ENCODE measurements around the gene HTATSF1. TPM values are rescaled to one million over a fixed set of nuclear protein-coding genes. Genes with fewer than 3 reads are reported as not detected.

The HTATSF1 gene
- total RNA-seq, 1 experiment from 2014 or later, result 74.7 TPM

DNA sequence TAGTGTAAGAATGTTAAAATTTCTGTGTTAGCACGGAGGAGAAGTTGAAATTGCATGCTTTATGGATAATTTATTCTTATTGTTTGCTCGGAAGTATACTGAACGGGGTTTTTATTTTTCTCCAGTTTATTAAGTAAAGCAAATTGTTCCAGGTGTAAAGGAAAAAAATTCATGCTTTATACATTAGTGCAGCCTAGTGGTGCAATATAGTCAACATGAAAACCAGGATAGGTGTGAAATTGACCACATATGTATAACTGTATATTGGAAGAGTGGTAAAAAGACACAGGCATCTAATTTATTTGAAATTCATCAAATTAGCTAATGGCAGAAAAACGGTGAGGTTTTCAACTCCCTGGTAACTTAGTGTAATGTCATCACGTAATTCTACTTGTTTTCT, 8.7 kb upstream of the HTATSF1 start:
- POLR2A ChIA-PET (ENCODE audit: unreplicated experiment), result no interaction called here
- H3K9me2 ChIP-seq (replicated peaks; ENCODE audit: low read length), result no peaks in the 10 kb centered on the region
- H4K20me1 ChIP-seq (ENCODE audit: low read length), result no peaks in the 10 kb centered on the region
- peak; percentile 42 for DNase-seq
- ATAC-seq, result peak; percentile 49; the same call in 1 of the 2 replicates
- TF ChIP-seq, protein P1, sequence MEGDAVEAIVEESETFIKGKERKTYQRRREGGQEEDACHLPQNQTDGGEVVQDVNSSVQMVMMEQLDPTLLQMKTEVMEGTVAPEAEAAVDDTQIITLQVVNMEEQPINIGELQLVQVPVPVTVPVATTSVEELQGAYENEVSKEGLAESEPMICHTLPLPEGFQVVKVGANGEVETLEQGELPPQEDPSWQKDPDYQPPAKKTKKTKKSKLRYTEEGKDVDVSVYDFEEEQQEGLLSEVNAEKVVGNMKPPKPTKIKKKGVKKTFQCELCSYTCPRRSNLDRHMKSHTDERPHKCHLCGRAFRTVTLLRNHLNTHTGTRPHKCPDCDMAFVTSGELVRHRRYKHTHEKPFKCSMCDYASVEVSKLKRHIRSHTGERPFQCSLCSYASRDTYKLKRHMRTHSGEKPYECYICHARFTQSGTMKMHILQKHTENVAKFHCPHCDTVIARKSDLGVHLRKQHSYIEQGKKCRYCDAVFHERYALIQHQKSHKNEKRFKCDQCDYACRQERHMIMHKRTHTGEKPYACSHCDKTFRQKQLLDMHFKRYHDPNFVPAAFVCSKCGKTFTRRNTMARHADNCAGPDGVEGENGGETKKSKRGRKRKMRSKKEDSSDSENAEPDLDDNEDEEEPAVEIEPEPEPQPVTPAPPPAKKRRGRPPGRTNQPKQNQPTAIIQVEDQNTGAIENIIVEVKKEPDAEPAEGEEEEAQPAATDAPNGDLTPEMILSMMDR (conservative IDR thresholded peaks at IDR 0.05; ENCODE audit: low read depth, low read length), result peak; percentile 55
- no peak for TF ChIP-seq EZH2phosphoT487 (IDR thresholded peaks at IDR 0.05; ENCODE audit: borderline replicate concordance, low read length)
- H3K36me3 ChIP-seq (ENCODE audit: low read depth, low read length), result no peaks in the 10 kb centered on the region
- no TSS peak for BruUV-seq (replicated peaks)
- no peak overlapping the region for H2AFZ ChIP-seq (ENCODE audit: low read length)
- intact Hi-C loops (cut with micrococcal nuclease), result loop anchor here (1.0 to 5.0 kb wide), 5 partner anchors 36 to 460 kb away; no protein-coding TSS in a partner anchor
- 0 out of 2 replicates have a peak, but pooled peaks cover 5% of the 10 kb centered on the region for H3K4me1 ChIP-seq (ENCODE audit: insufficient read depth, low read length)
- H3K4me3 ChIP-seq (ENCODE audit: low read length), result 0 out of 2 replicates have a peak overlapping the region, but pooled peaks have one; percentile 18
- CTCF ChIA-PET, result no interaction called here
- no peaks in the 10 kb centered on the region for H3F3A ChIP-seq (ENCODE audit: low read length, unreplicated experiment)
- H3K27me3 ChIP-seq (ENCODE audit: low read length), result no peaks in the 10 kb centered on the region; the same call in 1 of the 2 replicates
- peak overlapping the region; percentile 53 for H3K4me2 ChIP-seq (ENCODE audit: low read length)
- no peaks in the 10 kb centered on the region for H3K79me2 ChIP-seq (ENCODE audit: low read length)
- no peak overlapping the region for H3K27ac ChIP-seq (ENCODE audit: low read length)
- no peak overlapping the region for H3K9ac ChIP-seq (ENCODE audit: low read length)
- H3K9me3 ChIP-seq (ENCODE audit: low read length), result no peaks in the 10 kb centered on the region

DNA sequence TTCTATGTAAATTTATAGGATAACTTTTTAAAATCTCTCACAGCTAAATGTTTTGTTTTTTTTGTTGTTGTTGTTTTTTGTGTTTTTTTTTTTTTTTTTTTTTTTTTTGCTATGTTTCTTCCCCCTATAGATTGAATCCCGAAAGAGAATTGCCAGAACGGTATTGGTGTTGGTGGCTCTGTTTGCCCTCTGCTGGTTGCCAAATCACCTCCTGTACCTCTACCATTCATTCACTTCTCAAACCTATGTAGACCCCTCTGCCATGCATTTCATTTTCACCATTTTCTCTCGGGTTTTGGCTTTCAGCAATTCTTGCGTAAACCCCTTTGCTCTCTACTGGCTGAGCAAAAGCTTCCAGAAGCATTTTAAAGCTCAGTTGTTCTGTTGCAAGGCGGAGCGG, 5.6 kb upstream of the HTATSF1 start:
- no peaks in the 10 kb centered on the region; the same call in 1 of the 2 replicates for H3K27me3 ChIP-seq (ENCODE audit: low read length)

DNA sequence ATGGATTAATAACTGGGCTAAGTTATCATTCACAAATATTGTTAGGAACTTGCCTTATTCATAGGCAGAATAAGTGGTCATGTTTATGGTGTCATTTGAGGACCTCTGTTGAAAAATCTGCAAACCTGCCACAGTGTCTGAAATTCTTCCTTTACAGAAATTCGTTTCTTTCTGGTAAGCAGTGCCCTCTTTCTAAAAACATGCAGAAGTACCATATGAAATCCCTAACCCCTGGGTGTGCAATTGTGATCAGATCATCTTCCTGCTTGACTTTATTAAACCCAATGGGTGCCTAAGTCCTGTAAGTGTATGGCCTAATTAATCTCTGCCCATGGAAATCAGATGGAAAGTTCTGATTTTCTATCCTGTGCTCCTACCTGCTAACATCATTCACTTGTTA, 4.4 kb upstream of the HTATSF1 start:
- Histone ChIP-seq H3K9me2 (replicated peaks; ENCODE audit: low read length) (no peaks in the 10 kb centered on the region), H3K27me3 (ENCODE audit: low read length) (no peaks in the 10 kb centered on the region; the same call in 1 of the 2 replicates), H3K9me3 (ENCODE audit: low read length) (no peaks in the 10 kb centered on the region), H3K4me1 (ENCODE audit: insufficient read depth, low read length) (0 out of 2 replicates have a peak, but pooled peaks cover 5% of the 10 kb centered on the region), H3K36me3 (ENCODE audit: low read depth, low read length) (no peaks in the 10 kb centered on the region), H2AFZ (ENCODE audit: low read length) (no peak overlapping the region), H3K4me2 (ENCODE audit: low read length) (no peak overlapping the region), H3K4me3 (ENCODE audit: low read length) (no peak overlapping the region), H3F3A (ENCODE audit: low read length, unreplicated experiment) (no peaks in the 10 kb centered on the region), H4K20me1 (ENCODE audit: low read length) (0 out of 2 replicates have a peak, but pooled peaks cover 4% of the 10 kb centered on the region), H3K9ac (ENCODE audit: low read length) (no peak overlapping the region), H3K79me2 (ENCODE audit: low read length) (peaks cover 6% of the 10 kb centered on the region), H3K27ac (ENCODE audit: low read length) (no peak overlapping the region)
- intact Hi-C loops (cut with micrococcal nuclease), result no loop called here
- ChIA-PET POLR2A (ENCODE audit: unreplicated experiment) (no interaction called here), CTCF (no interaction called here)
- TF ChIP-seq EZH2 (IDR thresholded peaks at IDR 0.05; ENCODE audit: low read length, unreplicated experiment) (no peak), EZH2phosphoT487 (IDR thresholded peaks at IDR 0.05; ENCODE audit: borderline replicate concordance, low read length) (no peak)
- TF ChIP-seq, protein P1 (conservative IDR thresholded peaks at IDR 0.05; ENCODE audit: low read depth, low read length), result peak; percentile 16
- ATAC-seq (no peak), DNase-seq (peak; percentile 19)
- no TSS peak for BruUV-seq (replicated peaks)

More for the DNA sequence above, 5.6 kb upstream of the HTATSF1 start:
- Histone ChIP-seq H4K20me1 (ENCODE audit: low read length) (no peaks in the 10 kb centered on the region), H3K9me3 (ENCODE audit: low read length) (no peaks in the 10 kb centered on the region), H3K9me2 (replicated peaks; ENCODE audit: low read length) (no peaks in the 10 kb centered on the region), H3K27ac (ENCODE audit: low read length) (no peak overlapping the region), H3K36me3 (ENCODE audit: low read depth, low read length) (no peaks in the 10 kb centered on the region), H2AFZ (ENCODE audit: low read length) (no peak overlapping the region), H3K9ac (ENCODE audit: low read length) (no peak overlapping the region), H3K4me3 (ENCODE audit: low read length) (no peak overlapping the region), H3K79me2 (ENCODE audit: low read length) (no peaks in the 10 kb centered on the region), H3K4me1 (ENCODE audit: insufficient read depth, low read length) (0 out of 2 replicates have a peak, but pooled peaks cover 5% of the 10 kb centered on the region), H3K4me2 (ENCODE audit: low read length) (no peak overlapping the region), H3F3A (ENCODE audit: low read length, unreplicated experiment) (no peaks in the 10 kb centered on the region)
- BruUV-seq (replicated peaks), result no TSS peak
- TF ChIP-seq EZH2 (IDR thresholded peaks at IDR 0.05; ENCODE audit: low read length, unreplicated experiment) (no peak), EZH2phosphoT487 (IDR thresholded peaks at IDR 0.05; ENCODE audit: borderline replicate concordance, low read length) (no peak)
- TF ChIP-seq, protein P1 (conservative IDR thresholded peaks at IDR 0.05; ENCODE audit: low read depth, low read length), result no peak; the same call in 1 of the 2 replicates
- CTCF ChIA-PET, result interaction anchor here (0.6 kb wide), 3 partner anchors 23 to 344 kb away, joined by 4 to 10 read pairs (median 4); partner anchors contain the start of gene FHL1
- POLR2A ChIA-PET (ENCODE audit: unreplicated experiment), result no interaction called here
- ATAC-seq (no peak), DNase-seq (no peak)
- intact Hi-C loops (cut with micrococcal nuclease), result no loop called here

Data from PC-3 (cell line).